Nephron progenitor cell (in vitro differentiated cells): ENCODE results near the gene KCNC1.

ENCODE experiments used
- DNase-seq: peaks from one replicate; pipeline ENCODE4 v3.0.0; 2021
- H3K27ac Mint-ChIP-seq: 2 replicates; pipeline ENCODE4 v1.8.0; 2021; ENCODE audit warnings: mild to moderate bottlenecking, moderate library complexity, mixed read lengths
- H3K27me3 Mint-ChIP-seq: 2 replicates; pipeline ENCODE4 v1.8.0; 2021; ENCODE audit warnings: mild to moderate bottlenecking, low read depth, mixed read lengths; ENCODE audit not compliant: poor library complexity
- H3K36me3 Mint-ChIP-seq: 2 replicates; pipeline ENCODE4 v1.8.0; 2021; ENCODE audit warnings: low read depth, mixed read lengths
- H3K4me1 Mint-ChIP-seq: 2 replicates; pipeline ENCODE4 v1.8.0; 2021; ENCODE audit warnings: mixed read lengths
- H3K4me3 Mint-ChIP-seq: 2 replicates; pipeline ENCODE4 v1.8.0; 2021; ENCODE audit warnings: mild to moderate bottlenecking, moderate library complexity, mixed read lengths
- H3K9me3 Mint-ChIP-seq: 2 replicates; pipeline ENCODE4 v1.8.0; 2021; ENCODE audit warnings: mild to moderate bottlenecking, moderate library complexity, mixed read lengths
- CTCF ChIP-seq: fragments of 200-600 bp; sonication (generic); IDR thresholded peaks from 2 replicates; pipeline ENCODE4 v1.5.0; 2021; ENCODE audit warnings: antibody characterized with exemption

Gene KCNC1

DNA sequence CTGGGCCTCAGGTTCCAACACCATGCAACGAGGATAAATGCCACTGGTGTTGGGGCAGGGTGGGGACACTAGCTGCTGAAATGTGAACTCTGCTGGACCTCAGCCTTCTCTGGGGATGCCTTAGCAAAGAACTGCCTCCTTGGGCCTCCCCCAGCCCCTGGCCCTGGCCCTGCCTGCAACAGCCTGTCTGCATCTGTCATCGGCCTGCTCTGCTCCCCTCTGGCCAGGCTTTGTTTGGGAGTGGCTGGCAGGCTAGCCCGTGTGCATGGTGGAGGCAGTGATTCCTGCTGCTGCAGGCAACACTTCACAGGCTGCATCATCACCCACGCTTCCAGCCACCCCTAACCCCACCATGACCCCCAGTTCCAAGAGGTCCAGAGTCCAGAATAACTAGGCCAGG is 26.8 kb upstream of the KCNC1 start:
- no peak overlapping the region for H3K4me3 Mint-ChIP-seq
- H3K4me1 Mint-ChIP-seq, result no peaks in the 10 kb centered on the region
- H3K27me3 Mint-ChIP-seq, result peaks cover 37% of the 10 kb centered on the region
- DNase-seq, result no peak
- no peak overlapping the region for H3K27ac Mint-ChIP-seq
- no peak for TF ChIP-seq CTCF
- peaks cover 13% of the 10 kb centered on the region for H3K9me3 Mint-ChIP-seq
- no peaks in the 10 kb centered on the region for H3K36me3 Mint-ChIP-seq

GRCh38 chr11:17711836-17712235 is 22.7 kb upstream of the KCNC1 start:
- no peaks in the 10 kb centered on the region for H3K36me3 Mint-ChIP-seq
- no peak for DNase-seq
- no peaks in the 10 kb centered on the region for H3K4me1 Mint-ChIP-seq
- H3K27me3 Mint-ChIP-seq, result peaks cover 4% of the 10 kb centered on the region
- H3K9me3 Mint-ChIP-seq, result no peaks in the 10 kb centered on the region
- no peak for TF ChIP-seq CTCF
- no peak overlapping the region for H3K27ac Mint-ChIP-seq
- H3K4me3 Mint-ChIP-seq, result no peak overlapping the region

- Mint-ChIP-seq H3K4me3 (no peak overlapping the region), H3K4me1 (peaks cover 1% of the 10 kb centered on the region), H3K36me3 (no peaks in the 10 kb centered on the region), H3K27me3 (no peaks in the 10 kb centered on the region), H3K9me3 (no peaks in the 10 kb centered on the region), H3K27ac (no peak overlapping the region)
- no peak for TF ChIP-seq CTCF
- no peak for DNase-seq
These were observed 20.7 kb upstream of the KCNC1 start for GRCh38 chr11:17713851-17714250.

DNA sequence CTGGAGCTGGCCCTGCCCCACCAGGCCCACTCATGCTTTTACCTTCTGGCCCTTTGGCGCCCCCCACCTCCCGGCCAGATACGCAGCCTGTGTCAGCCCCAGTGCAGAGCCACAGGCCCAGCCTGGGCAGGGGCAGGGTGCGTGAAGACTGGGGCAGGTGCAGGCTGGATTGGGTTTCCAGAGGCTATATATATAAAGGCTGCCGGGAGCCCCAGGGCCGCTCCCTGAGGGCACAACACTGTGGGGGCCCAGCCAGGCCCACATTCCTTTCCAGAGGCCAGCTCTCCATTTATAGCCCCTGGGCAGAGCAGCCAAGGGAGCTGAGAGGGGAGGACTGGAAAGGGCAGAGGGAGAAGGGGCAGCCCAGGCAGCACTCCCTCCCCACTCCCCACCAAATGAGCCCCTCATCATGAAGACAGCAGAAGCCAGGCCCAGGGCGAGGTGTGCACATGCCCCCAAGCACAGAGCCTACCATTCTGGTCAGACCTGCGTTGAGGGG is 20.2 kb upstream of the KCNC1 start:
- Mint-ChIP-seq H3K36me3 (no peaks in the 10 kb centered on the region), H3K27me3 (no peaks in the 10 kb centered on the region), H3K4me1 (peaks cover 5% of the 10 kb centered on the region), H3K4me3 (no peak overlapping the region), H3K27ac (no peak overlapping the region), H3K9me3 (no peaks in the 10 kb centered on the region)
- peak; percentile 20 for DNase-seq
- TF ChIP-seq CTCF, result no peak

DNA sequence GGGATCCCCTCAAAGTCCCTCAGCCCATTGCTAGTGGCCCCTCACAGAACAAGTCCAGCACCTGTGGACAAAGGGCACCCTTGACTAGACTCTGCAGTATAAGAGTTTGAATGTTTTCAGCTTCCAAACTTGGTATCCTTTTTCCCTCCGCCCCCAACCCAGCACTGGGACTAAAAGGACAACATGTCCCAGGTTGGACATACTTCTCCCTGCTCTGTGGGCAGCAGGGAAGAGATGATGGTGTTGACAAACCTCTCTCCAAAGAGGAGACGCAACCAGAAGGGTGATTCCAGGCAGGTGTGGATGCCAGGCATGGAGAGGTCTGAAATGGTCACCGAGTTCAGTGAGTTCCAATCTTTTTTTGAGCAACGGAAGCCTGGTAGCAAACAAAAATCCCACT is 19.7 kb upstream of the KCNC1 start:
- H3K27me3 Mint-ChIP-seq, result no peaks in the 10 kb centered on the region
- H3K9me3 Mint-ChIP-seq, result no peaks in the 10 kb centered on the region
- DNase-seq, result no peak
- H3K4me1 Mint-ChIP-seq, result peaks cover 5% of the 10 kb centered on the region
- TF ChIP-seq CTCF, result no peak
- no peak overlapping the region for H3K27ac Mint-ChIP-seq
- H3K36me3 Mint-ChIP-seq, result no peaks in the 10 kb centered on the region
- no peak overlapping the region for H3K4me3 Mint-ChIP-seq

DNA sequence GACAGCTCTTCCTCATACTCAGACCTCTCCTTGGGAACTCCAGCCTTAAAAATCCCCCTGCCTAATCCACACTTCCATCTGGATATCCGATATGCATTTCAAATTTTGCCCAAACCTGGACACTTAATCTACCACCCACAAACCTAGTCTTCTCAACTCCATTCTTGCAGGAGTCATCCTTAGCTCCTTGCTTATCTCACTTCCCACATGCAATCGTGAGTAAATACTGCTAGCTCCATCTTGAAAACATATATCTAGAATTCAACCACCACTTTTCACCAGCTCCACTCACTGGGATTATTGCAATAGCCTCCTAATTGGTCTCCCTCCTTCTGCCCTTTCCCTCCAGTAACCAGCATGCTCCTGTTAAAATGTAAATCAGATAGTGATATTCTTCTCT is 17.8 kb upstream of the KCNC1 start:
- H3K36me3 Mint-ChIP-seq, result no peaks in the 10 kb centered on the region
- peaks cover 5% of the 10 kb centered on the region for H3K4me1 Mint-ChIP-seq
- no peak overlapping the region for H3K27ac Mint-ChIP-seq
- no peaks in the 10 kb centered on the region for H3K9me3 Mint-ChIP-seq
- DNase-seq, result no peak
- no peak overlapping the region for H3K4me3 Mint-ChIP-seq
- TF ChIP-seq CTCF, result no peak
- no peaks in the 10 kb centered on the region for H3K27me3 Mint-ChIP-seq
